ENCODE results near the gene HHATL. TPM values are rescaled to one million over a fixed set of nuclear protein-coding genes. Genes with fewer than 3 reads are reported as not detected.

The HHATL gene
- polyA plus RNA-seq, 1 experiment, result not detected

GRCh38 chr3:42692667-42693529 lies 9.7 kb downstream of the HHATL start:
- H3K9me3 ChIP-seq (ENCODE audit: control insufficient read depth, insufficient read depth, low read length), result no peaks in the 10 kb centered on the region
- no peak for TF ChIP-seq CTCF (IDR thresholded peaks at IDR 0.05; ENCODE audit: low read depth, low read length)
- no peak for DNase-seq (ENCODE audit: low read depth, low spot score)
- ChIA-PET POLR2A (no interaction called here), CTCF (no interaction called here)
- no peak overlapping the region for H3K27ac ChIP-seq (ENCODE audit: low read depth, low read length)
- H3K27me3 ChIP-seq (ENCODE audit: control insufficient read depth, insufficient read depth, low read length), result peaks cover 35% of the 10 kb centered on the region
- H3K4me3 ChIP-seq (ENCODE audit: low read depth, low read length), result no peak overlapping the region

- Histone ChIP-seq H3K27ac (ENCODE audit: low read depth, low read length) (no peak overlapping the region), H3K9me3 (ENCODE audit: control insufficient read depth, insufficient read depth, low read length) (no peaks in the 10 kb centered on the region), H3K4me3 (ENCODE audit: low read depth, low read length) (no peak overlapping the region), H3K27me3 (ENCODE audit: control insufficient read depth, insufficient read depth, low read length) (peaks cover 35% of the 10 kb centered on the region)
- DNase-seq (ENCODE audit: low read depth, low spot score), result no peak
- CTCF ChIA-PET, result no interaction called here
- POLR2A ChIA-PET, result no interaction called here
- TF ChIP-seq CTCF (IDR thresholded peaks at IDR 0.05; ENCODE audit: low read depth, low read length), result no peak
Observed at GRCh38 chr3:42691816-42692666, 10.6 kb downstream of the HHATL start.

GRCh38 chr3:42690766-42691680 lies 11.6 kb downstream of the HHATL start:
- ChIA-PET POLR2A (no interaction called here), CTCF (no interaction called here)
- no peak for TF ChIP-seq CTCF (IDR thresholded peaks at IDR 0.05; ENCODE audit: low read depth, low read length)
- peaks cover 41% of the 10 kb centered on the region for H3K27me3 ChIP-seq (ENCODE audit: control insufficient read depth, insufficient read depth, low read length)
- H3K9me3 ChIP-seq (ENCODE audit: control insufficient read depth, insufficient read depth, low read length), result peaks cover 6% of the 10 kb centered on the region; the same call in 1 of the 2 replicates
- H3K4me3 ChIP-seq (ENCODE audit: low read depth, low read length), result no peak overlapping the region
- no peak for DNase-seq (ENCODE audit: low read depth, low spot score)
- no peak overlapping the region for H3K27ac ChIP-seq (ENCODE audit: low read depth, low read length)

- peaks cover 47% of the 10 kb centered on the region for H3K27me3 ChIP-seq (ENCODE audit: control insufficient read depth, insufficient read depth, low read length)
- CTCF ChIA-PET, result no interaction called here
- DNase-seq (ENCODE audit: low read depth, low spot score), result no peak
Observed at GRCh38 chr3:42690191-42690590, 12.4 kb downstream of the HHATL start.

More at GRCh38 chr3:42690191-42690590, 12.4 kb downstream of the HHATL start:
- Histone ChIP-seq H3K9me3 (ENCODE audit: control insufficient read depth, insufficient read depth, low read length) (peaks cover 12% of the 10 kb centered on the region; the same call in 1 of the 2 replicates), H3K4me3 (ENCODE audit: low read depth, low read length) (no peak overlapping the region), H3K27ac (ENCODE audit: low read depth, low read length) (no peak overlapping the region)
- POLR2A ChIA-PET, result no interaction called here
- no peak for TF ChIP-seq CTCF (IDR thresholded peaks at IDR 0.05; ENCODE audit: low read depth, low read length)

All from AG04450 (cell line).